GM18870 (cell line): ENCODE results near the gene A2ML1.
"Not testable (repeated sequence)": the region's sequence is repeated elsewhere in the genome, so short reads cannot be mapped to it uniquely, and the experiment has no call there.

ENCODE experiments used
- ATAC-seq: cut with Tn5 transposase; IDR thresholded peaks from one replicate; pipeline ENCODE4 v1.9.1; 2021; ENCODE audit warnings: moderate library complexity; ENCODE audit not compliant: unreplicated experiment

A2ML1 gene

DNA sequence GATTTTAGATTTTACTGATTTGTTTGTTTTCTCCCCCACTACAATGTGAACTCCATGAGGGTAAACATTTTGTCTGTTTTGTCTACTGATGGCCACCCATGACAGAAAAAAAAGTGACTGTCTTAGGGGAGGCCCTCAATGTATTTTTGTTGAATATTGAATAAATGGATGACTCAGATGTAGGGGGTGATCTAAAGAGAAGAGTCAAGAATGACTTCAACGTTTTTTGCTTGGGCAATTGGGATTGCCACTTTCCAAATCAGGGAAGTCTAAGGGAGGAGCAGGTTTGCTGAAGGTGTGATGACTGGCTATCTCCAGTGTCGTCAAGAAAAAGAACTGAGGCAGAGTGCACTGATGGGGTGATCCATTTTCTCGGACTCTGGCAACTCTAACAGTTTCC is 81.2 kb downstream of the A2ML1 start:
- no peak for ATAC-seq

DNA sequence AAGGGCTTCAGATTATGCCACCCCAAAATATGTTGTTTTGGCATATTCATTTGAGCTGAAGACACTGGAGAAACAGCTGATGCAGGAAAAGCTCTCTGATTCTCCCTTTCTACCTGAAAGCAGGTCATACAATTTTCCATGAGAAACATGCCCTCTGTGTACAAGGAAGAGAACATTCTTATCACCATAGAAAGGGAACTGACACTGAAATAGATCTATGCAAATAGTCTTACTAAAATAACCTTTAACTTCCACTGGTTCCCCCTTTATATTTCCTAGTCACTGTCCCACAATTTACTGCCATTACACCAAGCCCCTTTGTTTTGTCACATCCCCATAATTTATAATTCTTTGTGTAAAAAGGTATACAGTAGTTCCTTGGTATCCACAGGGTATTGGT is 82.2 kb downstream of the A2ML1 start:
- no peak for ATAC-seq

DNA sequence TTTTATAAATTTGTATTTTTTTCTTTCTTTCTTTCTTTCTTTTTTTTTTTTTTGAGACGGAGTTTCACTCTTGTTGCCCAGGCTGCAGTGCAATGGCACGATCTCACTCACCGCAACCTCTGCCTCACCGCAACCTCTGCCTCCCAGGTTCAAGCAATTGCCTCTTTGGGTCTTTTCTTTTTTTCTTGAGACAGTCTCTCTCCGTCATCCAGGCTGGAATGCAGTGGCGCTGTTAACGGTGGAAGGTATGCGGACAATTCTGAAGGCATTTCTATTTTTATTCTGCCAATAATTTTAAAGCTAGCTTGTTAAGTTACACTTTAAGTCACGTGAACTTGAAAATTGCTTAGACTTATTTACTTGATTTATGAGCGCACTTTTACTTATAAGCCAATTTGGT is 83.1 kb downstream of the A2ML1 start:
- no peak for ATAC-seq

DNA sequence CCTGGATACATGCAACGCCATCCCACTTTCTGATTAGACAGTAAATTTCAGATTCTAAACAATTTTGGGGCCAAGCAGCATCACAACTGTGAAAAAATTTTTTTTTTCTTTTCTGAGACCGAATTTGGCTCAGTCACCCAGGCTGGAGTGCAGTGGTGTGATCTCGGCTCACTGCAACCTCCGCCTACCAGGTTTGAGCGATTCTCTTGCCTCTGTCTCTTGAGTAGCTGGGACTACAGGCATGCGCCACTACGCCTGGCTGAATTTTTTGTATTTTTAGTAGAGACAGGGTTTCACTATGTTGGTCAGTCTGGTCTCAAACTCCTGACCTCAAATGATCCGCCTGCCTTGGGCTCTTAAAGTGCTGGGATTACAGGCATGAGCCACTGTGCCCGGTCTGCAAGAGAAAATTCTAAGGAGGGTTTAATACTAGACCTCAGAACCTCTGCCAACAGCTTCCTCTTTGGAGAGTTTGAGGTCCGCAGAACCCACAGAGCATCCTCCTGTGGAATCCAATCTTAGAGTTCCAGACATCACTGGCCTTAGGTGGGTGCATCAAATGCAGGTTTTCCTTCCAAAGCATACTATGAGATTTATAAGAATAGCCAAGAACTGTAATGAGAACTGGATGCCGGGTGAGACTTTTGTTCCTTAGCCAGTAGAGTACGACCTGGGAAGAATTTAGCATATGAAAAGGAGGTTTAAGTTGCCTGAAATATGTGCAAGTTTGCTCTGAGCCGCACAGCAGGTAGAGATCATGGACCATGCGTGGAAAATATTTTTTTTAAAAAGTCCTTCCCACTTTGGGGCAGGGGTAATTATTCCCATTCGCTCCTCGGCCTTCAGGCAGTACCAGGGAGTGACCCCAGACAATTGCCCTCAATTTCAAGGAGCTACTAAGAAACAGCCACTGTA is 84.1 kb downstream of the A2ML1 start:
- ATAC-seq = no peak

DNA sequence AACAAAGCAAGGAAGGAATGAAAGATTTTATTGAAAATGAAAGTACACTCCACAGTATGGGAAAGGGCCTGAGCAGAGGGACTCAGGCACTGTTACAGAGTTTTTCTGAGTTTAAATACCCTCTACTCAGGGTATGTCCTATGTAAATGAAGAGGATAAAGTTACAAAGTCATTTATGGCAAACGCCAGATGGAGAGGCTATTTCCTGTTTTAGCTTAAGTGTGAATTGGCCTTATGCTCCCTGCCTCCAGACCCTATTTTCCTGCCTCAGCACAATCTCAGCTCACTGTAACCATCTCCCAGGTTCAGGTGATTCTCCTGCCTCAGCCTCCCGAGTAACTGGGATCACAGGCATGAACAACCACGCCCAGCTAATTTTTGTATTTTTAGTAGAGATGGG is 85.1 kb downstream of the A2ML1 start:
- no peak for ATAC-seq

DNA sequence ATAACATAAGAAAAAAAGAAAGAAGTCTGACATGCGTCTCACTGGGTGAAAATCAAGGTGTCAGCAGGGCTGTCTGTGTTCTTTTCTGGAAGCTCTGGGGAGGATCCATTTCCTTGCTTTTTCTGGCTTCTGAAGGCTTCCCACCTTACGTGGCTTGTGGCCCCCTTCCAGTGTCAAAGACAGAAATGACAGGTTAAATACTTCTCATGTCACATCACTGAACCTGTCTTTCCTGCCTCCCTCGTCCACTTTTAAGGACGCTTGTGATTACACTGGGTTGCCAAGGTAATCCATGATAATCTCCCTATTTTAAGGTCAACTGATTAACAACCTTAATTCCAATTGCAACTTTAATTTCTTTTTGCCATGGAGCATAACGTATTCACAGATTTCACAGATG is 87.3 kb downstream of the A2ML1 start:
- ATAC-seq = no peak

DNA sequence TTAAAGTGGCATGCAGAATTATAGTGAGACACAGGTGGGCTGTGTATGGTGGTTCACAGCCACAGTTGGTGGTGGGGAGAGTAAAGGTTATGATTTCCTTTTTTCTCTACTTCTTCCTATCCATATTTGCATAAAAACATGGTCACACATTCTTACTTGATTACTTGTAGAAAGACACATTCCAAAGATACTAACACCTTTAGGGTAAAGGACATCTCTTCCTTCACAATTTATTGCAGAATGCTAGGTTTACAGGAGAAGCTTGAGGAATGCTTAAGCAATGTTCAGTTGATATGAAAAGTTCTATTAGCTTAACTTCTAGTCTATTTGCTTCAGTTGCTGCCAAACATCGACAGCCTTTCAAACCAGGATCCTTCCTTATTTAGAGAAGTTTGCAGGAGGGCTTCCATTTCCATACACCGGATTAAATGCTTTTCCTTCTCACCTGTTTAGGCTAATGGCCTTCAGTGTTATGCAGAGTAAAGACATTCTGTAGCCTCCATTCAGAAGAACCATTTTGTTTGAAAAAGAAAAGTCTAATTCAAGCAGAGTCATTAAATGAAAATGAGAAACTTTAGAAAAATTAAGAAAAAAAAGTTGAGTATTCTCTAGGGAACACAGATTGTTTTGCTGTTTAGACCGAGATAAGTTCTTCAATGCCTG is 89.3 kb downstream of the A2ML1 start:
- no peak for ATAC-seq

DNA sequence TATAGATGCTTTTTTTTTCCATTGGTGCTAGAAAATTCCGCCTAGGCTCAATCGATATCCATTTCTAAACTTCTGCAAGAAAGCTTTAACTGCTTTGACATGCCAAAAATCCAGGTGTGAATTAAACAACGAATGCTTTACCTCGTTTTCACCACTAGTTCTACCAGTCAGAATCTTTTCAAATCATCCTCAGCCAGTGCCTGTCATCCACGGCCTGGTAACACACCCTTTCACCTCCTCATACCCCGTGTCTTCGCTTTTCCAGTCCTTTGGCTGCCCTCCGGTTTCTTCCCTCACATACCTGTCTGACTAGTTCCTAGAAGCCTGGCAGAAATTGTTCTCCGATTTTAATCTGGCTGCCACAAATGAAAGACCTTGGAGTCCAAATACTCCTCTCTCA is 90.5 kb downstream of the A2ML1 start:
- ATAC-seq = no peak

DNA sequence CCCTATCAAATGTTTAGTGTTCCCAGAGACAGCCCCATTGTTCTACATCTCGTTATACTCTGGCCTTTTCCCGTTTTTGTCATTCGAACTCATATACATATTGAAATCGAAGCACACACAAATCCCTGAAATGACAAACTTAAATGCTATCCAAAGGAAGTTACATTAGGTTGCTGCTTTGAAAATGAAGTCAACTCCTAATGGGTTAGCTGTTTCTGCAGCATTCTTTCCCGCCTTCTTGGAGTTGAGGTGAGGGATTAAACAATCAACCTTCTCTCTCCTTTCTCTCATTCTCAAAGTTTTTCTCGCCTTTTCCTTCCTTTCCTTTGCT is 91.2 kb downstream of the A2ML1 start:
- ATAC-seq = no peak

DNA sequence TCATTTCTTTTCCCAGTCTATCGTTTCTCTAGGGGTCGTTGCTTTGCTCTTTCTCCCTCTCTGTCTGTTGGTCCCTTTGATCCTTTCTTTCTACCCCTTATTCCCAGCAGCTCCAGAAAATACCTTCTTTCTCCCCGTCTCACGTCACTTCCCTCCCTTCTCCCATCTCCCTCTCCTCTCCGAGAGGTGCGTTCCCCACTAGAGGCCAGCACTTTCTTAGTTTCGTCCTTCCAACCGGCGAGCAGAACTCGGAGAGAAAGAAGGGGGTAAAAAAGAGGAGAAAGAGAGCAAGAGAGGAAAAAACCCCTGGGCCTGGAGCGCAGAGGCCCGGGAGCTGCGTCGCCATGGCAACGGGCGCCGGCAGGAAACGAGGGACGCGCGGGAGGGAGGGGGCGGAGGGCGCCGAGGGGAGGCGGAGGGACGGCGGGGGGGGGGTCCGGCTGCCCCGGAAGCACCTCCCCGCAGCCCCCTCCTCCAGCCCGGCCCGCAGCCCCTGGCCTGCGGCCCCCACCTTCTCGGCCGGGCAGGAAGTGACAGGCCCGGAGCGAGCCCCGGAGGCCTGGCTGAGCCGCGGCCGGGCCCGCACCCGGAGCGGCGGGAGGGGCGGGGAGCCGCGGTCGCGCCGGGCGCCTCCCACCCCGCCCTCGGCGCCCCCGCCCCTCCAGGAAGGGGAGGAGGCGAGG is 91.8 kb downstream of the A2ML1 start, which contains the start of gene PHC1:
PHC1 (plus strand) TSS at position 477 of the 683 bp plus-strand sequence. CDS start 3,169 bp downstream, outside the sequence.
- peak; percentile 28 for ATAC-seq

DNA sequence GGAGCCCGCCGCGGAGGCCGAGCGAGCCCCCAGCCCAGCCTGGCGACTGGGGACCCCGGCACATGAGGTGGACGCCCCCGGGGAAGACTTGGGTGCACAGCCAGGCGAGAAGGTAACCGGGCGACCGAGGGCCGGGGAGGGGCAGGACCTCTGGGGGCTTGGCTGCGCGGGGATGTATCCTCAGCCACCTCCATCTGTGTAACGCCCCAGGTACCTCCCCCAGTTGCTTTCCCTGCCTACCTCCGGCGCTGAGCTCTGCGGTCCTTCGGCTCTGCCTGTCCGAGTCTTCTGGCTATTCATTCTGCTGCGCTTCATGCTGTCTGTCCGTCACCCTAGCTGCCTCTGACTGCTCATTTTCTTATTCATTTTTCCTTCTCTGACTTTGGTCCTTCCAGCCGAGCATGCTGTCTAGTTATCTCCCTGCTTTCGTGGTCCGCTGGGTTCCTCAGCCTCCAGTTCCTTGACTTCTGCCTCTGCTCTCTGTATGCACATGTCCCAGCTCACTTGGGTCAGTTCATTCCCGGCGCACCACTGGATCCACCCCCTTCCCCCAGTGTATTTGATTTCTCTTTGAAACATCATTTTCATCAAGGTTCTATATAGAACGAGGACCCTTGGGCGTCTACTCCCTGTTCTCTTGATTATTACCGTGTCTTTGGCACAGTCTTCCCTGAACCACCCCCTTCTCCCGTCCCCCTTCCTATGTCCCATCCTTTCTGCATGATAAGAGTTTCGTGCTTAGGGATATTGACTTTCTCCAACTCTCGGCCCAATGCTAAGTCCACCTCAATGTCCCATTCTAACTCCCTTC is 92.5 kb downstream of the A2ML1 start:
- ATAC-seq = peak; percentile 47

DNA sequence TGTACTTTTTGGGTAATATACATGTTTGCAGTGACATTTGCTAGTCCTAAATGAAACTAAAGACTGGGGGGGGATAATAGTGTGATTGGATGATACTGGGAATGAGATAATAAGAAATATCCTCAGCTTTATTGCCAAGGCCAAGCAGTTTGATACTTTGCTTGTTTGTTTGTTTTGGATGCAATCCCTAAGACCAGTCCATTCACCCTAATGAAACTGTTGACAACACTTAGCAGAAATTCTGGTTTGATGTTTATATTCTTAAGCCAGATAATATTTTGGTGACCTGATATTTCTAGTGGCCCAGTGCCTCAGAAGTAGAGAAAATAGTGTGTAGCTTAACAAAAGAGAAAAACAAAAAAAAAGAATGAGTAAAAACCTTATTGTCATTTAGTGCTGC is 93.7 kb downstream of the A2ML1 start:
- ATAC-seq = no peak

DNA sequence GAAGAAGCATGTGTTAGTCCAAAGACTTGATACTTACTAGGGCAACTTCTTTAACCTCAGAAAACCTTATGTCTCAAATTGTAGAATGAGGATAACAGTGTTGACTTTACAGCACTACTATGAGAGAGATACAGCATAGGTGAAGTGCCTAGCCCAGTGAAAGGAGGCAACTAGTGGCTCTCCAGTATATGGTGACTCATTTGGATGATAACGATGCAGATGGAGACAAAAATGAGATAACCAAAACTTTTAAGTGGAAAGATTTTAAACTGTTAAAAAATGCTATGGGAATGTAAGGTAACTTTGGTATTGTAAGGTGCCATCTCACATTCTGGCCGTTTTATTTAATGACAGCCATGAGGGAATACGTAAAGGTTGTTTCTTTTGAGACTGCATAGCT is 94.6 kb downstream of the A2ML1 start:
- ATAC-seq = no peak

DNA sequence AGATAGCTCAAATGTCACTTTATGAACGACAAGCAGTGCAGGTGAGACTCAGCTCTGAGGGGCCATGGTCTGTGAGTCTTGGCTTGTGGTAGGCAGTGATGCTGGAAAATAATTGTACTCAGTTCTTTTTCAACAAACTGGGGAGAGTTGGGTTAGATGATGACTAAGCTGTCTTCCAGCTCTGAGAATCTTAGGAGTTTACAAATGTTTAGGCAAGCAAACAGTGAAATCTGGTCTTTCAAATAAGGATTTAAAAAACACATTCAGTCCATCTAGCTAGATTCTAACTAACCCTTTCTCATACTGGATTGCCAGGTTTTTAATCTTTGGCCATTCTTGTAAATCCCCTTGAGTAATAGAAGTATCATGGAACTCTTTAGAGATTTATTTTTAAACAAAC is 95.3 kb downstream of the A2ML1 start:
- ATAC-seq = no peak

DNA sequence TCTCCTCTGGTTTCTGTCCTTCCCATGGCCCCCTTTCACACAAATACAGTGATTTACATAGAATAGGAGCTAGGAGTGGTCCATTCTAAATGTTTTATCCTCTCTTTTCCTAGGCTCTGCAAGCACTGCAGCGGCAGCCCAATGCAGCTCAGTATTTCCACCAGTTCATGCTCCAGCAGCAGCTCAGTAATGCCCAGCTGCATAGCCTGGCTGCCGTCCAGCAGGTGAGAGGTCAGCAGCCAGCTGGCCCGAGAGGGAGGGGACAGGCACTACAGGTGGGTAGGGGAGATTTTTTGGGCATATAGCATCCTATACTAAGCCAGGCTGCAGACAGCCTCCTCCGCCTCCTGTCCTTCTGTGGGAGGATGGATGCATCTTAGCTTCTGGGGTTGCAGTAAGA is 97.2 kb downstream of the A2ML1 start:
- ATAC-seq = not testable (repeated sequence)

DNA sequence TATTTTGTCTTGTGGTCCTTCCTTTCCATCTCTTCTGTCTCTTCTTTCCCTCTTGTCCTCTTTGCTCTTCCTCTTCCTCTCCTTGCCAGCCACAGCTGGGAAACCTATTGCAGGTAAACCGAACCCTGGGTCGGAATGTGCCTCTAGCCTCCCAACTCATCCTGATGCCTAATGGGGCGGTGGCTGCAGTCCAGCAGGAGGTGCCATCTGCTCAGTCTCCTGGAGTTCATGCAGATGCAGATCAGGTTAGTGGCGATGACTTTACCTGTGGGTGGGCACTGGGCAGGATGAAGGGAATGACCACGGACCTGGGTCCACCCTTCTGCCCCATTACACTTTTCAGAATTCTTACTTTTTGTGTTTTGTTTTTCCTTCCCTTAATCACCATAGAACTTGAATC is 100.1 kb downstream of the A2ML1 start:
- ATAC-seq = no peak
